HG03135 (cell line): Measurements from ENCODE around the gene CDK5RAP2.

Experiments
- ATAC-seq: cut with Tn5 transposase; IDR thresholded peaks from one replicate; pipeline ENCODE4 v1.9.1; 2021; ENCODE audit warnings: mild to moderate bottlenecking, moderate library complexity; ENCODE audit not compliant: unreplicated experiment

Gene CDK5RAP2

DNA sequence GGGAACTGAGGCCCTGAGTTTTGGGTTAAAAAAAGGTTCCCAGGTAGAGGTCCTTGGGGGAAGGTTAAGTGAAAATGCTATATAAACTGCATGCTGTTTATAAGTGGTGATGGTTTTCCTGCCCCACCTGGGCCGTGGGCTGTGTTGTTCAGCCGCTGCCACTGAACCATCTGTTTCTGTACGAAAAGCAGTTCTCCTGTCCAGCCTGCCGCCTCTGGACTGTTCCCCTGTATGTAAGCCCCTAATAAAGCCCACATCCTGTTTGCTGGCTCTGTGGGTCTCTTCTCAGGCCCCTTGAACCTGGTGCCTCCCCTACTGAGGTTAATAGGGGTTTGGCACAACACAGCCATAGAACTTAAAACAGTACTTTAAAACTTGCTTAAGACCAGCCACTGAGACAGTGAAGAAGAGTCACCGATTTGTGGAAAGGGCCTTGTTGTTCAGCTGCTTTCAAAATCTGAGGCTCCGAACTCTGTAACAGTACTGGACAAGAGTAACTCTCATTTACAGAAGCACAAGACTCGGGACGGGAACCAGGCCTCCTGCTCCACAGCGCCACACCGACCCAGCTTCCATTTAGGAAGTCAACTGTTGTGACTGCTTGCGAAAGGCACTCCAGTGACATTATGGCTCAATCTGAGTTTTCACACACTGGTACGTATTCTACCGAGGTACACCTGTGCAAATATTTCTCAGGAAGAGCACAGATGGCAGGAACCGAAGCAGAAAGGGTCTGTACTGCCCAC lies 192.5 kb downstream of the CDK5RAP2 start:
- ATAC-seq: no peak

DNA sequence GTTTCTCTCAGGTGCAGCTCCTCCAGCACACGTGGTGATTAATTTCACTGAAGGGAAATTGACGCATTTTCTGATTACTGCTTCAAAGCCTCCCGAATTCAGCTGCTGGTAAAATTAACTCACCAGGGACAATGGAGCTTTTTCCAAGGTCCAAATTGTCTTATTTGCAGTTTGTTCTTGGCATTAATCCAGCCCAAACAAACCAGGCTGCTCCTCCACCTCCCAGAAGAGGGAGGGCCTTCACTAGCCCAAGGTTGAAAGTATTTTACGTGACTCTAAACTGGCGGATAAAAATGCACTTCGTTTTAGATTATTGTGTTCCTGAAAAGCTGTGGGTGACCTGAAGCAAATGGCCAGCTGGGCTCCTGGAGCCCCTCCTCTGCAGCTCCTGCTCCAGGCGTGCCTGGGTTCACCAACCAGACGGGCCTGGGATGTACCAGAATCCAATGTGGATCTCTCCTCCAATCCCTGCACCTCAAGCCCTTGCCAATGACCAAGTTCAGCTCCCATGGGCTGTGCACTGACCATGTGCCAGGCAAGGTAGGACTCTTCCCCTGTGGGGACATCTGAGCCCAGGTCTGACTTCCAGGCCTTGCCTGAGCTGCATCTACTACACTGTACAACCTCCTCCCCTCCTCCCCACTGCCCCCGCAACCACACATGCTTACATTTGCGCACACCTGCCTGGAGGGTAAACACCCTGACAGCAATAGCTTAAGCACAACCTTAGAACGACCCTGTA lies 193.4 kb downstream of the CDK5RAP2 start:
- no peak for ATAC-seq

DNA sequence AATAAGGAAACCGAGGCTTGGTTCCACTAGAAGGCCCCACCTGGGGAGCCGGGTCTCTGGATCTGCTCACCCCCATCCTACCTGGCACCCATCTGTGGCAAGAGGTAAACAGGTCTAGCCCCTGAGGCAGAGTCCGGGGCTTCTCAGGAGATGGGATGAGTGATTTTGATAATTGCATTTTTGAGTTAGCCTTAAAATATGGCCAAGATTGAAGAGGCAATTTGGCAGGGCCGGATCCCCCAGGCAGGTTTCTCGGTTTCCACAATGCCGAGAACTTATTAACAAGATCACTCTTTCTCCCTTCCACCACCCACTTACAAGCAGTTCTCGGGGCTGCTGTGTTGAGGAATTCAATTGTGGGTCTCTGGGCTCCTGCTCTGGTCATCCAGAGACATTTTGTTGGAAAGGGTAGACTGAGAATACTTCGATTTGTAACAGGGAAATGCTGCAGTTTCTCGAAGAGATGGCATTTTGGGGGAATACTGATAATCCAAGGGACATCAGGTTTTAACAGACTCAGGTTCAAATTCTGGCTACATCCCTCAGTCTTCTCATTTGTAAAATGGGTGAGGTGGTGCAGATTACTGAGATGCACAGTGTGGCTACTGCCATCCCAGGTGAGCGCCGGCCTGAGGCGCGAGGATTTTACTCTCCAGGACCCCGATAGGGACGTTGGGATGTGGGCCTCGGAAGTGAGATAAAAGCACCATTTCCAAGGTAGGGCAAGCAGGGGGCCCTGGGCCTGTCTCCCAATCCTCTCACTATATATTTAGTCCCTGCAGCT lies 194.2 kb downstream of the CDK5RAP2 start:
- ATAC-seq: no peak

DNA sequence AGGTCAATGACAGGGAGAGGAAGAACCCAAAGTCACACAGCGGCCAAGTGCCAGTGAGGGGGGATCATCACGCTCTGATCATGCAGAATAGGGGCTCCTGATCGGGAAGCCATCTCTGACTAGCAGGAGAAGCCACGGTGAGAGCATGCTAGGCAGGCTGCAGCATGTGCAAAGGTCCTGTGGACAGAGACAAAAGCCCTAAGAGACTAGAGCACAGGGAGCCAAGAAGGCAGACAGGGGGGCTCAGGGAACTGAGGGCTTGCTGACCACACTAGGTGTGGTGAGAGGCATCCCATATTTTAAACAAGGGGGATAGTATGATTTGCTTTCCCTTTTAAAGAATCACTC lies 195.1 kb downstream of the CDK5RAP2 start:
- ATAC-seq: no peak

DNA sequence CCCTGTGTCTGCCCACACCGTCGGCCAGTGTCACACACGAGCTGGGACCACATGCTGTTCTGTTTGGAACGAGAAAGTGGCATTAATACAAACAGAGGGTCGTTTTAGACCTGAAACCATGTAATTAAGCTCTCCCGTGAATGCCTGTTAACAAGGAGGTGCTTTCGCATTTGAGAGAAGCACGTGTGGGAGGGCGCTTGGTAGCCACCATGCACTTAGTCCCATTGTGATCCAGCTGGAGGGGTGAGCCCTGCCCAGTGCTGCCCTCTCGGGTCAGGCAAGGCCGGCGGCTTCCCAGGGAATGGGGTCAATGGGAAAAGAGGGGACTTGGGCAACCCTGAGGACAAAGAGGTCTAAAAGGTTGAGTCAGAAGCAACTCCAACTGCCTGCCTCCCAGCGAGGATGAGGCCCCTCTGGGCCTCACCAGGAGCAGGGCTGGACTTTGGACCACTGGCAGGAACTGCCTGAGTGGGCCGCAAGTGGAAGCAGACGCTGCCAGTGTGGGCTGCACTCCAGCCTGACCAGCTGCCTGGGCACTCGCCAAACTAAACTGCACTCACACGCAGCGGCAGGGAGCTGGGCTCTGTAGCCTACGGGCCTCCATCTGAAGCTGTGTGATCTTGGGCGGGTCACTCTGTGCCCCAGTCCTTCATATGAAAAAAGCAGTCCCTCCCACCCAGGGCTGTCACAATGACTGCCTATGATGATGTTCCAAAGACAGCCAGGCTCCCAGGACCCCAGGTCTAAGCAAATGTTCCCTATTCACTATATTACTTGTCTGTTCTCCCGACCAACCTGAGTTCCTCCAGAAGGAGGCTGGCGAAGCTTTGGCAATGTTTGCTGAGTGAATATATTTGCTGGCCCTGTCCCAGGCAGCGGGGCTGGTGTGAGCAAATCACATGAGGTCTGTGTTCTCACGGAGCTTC lies 195.7 kb downstream of the CDK5RAP2 start:
- ATAC-seq: no peak

DNA sequence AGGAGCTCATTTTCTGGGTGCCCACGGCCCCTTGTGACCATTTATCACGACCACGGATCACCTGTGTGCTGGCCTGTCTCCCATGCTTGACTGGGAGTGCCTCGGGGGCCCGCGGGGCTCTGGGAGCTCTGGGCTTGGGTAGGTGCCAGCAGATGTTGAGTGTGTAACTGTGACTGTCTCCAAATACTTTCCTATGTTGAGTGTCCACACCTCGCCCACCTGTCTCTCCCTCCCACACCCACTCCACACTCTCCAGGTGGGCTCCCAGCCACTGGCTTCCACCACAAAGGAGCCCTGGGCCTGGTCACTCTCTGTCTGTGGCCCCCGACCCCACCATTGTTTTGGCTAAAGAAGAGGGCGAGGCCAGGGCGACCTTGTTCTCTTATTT lies 196.4 kb downstream of the CDK5RAP2 start:
- ATAC-seq: no peak

DNA sequence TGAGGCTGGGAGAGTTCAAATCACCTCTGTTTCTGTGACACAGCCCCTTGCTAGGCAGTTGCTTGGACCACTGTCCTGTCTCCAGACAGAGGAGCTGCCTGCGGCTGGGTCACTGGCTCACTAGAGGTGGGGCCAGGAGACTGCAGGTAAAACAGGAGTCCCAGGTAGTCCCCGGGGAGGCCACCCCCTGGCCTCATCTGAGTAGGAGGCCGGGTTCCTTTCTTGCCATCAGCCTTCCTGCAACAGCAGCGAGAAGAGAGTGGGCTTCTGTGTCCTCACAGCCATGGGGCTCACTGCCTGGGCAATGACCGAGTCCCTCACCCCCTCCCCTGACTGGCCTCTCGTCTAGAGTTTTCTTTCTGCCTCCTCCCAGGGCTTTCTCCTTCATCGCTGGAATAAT lies 197.5 kb downstream of the CDK5RAP2 start:
- ATAC-seq: no peak

DNA sequence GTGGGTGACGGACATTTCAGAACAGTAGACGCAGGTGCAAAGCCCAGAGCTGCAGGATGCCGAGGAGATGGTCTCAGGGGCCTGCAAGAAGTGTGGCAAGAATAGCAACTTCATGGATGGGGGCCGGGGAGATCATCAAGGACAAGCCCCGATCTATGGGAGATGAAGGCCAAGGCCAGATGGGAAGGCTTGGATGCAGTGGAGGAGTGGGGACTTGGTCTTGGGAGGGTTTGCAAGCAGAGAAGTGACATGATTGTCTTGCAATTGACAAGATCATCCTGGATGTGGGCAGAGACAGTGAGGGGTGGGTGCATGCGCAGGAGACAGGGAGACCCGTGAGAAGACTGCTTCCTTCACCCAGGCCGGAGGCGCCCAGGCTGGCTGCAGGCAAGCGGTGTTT lies 198.1 kb downstream of the CDK5RAP2 start:
- ATAC-seq: no peak

DNA sequence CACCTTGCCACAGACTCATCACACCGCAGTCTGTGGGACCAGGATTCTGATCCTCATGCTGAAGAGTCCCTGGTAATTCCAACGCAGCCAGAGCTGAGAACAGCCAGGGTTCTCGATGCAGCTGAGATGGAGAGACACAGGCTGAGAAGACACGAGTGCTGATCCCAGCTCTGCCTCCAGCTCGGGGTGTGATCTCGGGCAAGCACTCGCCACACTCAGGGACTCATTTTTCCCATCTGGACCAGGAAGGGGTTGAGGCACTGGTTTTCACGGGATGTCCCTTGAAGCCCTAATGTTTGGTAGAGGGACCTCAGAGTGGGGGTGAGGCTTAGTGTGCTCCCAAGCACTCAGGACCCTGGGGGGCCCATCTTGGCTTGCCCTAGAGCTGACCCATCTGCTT lies 200.4 kb downstream of the CDK5RAP2 start:
- no peak for ATAC-seq

DNA sequence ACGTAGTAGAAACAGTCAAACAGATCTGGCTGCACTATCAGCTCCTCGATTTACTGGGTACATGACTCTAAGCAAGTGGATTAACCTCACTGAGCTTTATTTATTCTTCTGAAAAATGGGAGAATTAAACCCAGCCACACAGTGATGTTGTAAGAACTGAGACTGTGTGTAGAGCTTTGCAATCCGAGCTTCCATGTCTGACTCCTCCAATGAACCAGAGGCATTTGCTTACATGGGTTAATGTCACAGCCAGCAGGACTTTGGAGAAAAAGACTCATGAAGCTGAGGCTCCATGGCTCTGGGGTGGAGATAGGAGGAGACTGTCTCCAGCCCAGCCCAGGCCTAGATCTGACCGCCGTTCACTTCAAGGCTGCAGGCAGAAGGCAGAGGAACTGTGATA lies 201.3 kb downstream of the CDK5RAP2 start:
- ATAC-seq: no peak

DNA sequence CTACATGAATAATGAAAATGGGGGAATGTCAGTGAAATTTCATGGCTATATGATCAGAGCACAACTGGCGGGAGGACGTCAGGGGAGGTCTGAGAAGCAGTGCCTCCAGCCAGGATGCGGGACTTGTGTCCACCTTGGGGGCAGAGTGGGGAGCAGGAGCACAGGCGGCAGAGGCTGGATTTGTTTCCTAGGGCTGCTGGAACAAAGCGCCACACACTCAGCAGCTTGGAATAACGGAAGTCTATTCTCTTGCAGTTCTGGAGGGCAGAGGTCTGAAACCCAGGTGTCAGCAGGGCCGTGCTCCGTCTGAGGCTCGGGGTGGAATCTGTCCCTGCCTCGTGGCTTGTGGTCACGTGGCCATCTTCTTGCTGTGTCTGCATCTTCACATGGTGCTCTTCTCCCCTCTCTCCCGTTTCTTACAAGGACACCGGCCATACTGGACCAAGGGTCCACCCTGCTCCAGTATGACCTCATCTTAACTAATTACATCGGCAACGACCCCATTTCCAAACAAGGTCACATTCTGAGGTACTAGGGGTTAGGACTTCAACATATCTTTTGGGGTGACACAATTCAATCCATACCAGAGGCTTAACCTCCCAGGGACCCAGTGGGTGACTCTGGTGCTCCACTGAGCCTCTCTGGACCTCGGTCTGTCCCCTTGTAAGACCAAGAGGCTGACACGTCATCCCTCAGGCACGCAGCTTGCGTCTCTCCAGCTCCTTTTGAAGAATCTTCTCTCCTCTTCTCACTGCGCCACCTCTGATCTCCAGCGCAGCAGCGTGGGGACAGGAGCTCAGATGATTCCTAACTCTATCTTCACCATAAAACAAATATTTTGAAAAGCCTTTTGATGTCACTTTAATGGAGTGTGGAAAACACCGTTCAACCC lies 202.5 kb downstream of the CDK5RAP2 start:
- ATAC-seq: no peak

DNA sequence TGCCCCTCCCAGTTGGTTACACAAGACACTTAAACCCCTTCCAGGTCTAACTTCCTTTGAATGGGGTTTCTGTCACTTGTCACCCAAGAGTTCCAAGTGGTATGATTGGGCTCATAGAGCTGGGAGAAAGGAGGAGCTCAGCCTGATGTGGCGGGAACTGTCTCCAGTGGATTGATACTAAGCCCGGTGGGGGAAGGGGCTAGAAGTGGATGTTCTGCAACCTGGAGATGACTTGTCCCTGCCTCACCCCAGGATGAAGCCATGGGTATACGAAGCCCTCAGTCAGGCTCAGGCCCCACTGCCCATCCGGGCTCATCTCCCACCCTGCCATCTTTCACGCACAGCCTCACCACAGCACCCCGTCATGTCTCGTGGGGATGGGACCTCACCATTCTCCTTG lies 203.9 kb downstream of the CDK5RAP2 start:
- no peak for ATAC-seq

DNA sequence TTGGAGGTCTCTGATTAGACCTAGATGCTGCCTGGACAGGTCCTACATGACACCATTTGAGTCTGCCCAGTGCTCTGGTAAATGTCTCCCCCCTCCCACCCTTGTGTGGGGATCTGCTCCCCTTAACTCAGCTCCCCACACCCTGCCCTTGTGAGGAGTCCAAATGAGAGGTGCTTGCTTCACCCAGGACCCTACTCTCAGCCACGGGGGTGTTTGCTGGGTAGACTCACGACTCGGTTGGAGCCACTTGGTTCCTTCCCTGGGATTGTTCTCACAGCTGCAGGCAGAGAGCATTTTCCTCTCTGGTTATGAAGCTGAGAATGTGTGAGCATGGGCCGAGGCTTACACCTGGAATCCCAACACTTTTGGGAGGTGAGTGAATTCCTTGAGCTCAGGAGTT lies 204.7 kb downstream of the CDK5RAP2 start:
- ATAC-seq: no peak

DNA sequence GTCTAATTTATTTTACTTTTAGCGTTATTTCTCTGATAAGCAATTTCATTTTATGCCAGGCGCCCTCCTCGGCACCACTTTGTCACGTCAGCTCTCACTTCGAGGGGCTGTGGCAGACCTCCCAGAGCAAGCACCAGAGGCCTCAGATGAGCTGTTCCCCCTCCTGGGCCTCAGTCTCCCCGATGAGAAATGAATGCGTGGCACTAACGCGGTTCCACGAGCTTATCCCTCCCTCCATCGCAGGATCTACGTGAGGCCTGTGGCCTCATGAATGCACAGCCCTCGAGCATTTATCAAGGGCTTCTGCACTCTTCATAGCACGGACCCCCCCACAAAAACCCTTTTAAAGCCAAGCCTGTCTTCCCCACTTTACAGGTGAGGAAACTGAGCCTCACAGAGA lies 205.2 kb downstream of the CDK5RAP2 start:
- no peak for ATAC-seq

DNA sequence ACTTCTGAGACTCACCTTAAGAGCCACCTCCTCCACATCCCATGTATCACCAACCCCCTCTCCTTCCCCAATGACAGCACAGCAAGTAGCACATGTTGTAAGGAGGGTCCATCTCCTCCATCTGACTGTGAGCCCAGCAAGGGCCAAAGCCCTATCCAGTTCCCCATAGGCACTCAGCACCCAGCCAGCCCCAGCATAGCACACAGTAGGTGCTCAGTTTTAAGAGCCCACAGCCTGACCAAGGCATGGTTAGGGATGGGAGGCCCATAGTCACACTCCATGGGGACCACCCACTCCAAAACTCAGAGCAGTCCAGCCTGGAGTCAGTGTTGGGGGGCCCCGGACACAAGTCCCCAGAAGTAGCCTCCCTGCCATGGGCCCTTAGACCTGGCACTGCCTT lies 205.7 kb downstream of the CDK5RAP2 start:
- ATAC-seq: no peak

DNA sequence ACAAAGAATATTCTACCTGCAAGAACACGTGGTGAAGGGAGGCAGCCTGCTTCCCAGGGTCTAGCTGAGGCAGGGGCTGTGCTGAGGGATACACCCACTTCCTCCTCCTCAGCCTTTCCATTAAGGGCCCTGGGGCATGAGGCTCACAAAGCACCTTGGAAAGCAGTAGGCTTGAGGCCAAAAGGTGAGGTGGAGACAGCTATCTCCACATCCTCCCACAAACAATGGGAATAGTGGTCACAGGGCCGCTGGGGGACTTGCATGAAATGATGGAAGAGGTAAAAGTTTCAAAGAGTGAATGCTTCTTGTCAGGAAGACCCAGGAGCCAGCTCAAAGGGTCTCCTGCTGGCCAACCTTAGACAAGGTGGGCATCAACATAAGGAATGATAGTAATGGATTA lies 207.9 kb downstream of the CDK5RAP2 start:
- no peak for ATAC-seq

DNA sequence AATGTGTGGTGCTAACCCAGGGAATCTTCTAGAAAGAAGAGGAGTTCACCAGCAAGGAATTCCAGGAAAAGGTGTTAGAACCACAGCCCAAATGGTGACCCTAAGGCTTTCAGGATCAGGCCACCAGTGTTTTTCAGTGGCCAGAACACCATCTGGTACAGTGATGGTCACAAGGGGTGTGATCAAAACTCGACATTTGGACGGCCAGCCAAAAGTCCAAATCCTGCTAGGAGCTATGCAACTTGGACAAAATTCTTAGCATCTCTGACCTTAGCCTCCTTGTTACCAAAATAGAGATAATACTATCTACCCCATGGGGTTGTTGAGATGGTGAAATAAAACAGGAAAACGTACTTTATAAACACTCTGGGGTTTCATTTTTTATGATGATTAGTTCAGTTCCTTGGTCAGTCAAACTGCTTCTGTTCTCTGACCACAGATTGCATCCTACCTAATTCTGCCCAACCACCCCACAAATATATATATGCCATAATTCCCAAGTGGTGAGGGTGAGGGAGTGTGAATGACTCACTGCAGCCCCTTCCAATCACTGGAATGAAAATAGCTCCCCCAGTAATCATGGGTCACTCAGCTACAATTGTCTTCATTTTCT lies 210.3 kb downstream of the CDK5RAP2 start:
- ATAC-seq: no peak

DNA sequence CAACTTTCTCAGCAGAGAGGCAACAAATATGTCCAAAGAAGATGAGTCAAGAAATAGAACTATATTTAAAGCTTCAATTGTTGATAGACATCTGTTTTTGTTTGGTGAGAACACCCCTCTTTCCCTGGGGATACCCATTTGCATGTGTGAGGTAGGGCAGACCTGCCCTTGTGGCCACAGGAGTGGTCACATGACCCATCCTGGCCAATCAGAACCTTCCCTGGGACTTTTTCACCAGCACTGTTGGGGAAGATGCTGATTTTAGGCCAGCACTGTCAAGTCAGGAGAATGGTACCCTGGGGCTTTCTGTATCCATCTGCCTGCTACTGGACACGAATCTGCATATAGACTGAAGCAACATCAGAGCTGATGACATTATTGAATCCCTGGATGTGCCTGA lies 211.2 kb downstream of the CDK5RAP2 start:
- no peak for ATAC-seq

DNA sequence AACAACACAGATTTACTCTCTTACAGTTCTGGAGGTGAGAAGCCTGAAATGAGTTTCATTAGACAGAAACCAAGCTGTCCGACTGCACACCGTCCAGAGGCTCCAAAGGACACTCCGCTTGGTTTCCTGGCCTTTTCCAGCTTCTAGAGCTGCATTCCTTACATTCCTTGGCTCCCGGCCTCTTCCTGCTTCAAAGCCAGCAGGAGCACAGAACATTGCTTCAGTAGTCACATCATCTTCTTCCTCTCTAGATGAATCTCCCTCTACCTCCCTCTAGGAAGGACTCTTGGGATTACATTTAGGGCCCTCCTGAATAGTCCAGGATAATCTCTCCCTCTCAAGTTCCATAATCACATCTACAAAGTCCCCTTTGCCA lies 213.3 kb downstream of the CDK5RAP2 start:
- no peak for ATAC-seq

DNA sequence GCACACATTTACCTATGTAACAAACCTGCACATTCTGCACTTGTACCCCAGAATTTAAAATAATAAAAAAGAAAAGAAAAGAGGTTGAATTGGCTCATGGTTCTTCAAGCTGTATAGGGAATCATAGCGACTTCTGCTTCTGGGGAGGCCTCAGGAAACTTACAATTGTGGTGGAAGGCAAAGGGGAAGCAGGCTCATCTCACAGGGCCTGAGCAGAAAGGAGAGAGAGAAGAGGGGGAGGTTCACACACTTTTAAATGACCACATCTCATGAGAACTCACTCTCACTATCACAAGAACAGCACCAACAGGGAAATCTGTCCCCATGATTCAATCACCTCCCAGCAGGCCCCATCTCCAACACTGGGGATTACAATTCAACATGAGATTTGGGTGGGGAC lies 214.6 kb downstream of the CDK5RAP2 start:
- no peak for ATAC-seq
